HG03460 (cell line): ENCODE results near the gene KLC1.
A peak's percentile ranks its signal among the peaks of the same experiment; 100 is the strongest.

Experiments used
- ATAC-seq: cut with Tn5 transposase; IDR thresholded peaks from one replicate; pipeline ENCODE4 v1.9.1; 2021; ENCODE audit not compliant: unreplicated experiment

KLC1 gene

GRCh38 chr14:103688906-103689902, 60.2 kb downstream of the KLC1 start:
- ATAC-seq, result no peak

GRCh38 chr14:103690332-103690731, 61.3 kb downstream of the KLC1 start:
- no peak for ATAC-seq

- peak; percentile 65 for ATAC-seq
Measured at GRCh38 chr14:103691655-103692054, 62.6 kb downstream of the KLC1 start.

- peak; percentile 33 for ATAC-seq
Measured at GRCh38 chr14:103692159-103692558, 63.1 kb downstream of the KLC1 start.

GRCh38 chr14:103692871-103693270, 63.9 kb downstream of the KLC1 start:
- ATAC-seq, result no peak

- no peak for ATAC-seq
Measured at GRCh38 chr14:103693515-103693914, 64.5 kb downstream of the KLC1 start.

GRCh38 chr14:103694572-103695026, 65.6 kb downstream of the KLC1 start:
- no peak for ATAC-seq

GRCh38 chr14:103695296-103696069, 66.5 kb downstream of the KLC1 start:
- ATAC-seq, result no peak

- ATAC-seq, result no peak
Measured at GRCh38 chr14:103696070-103696402, 67.0 kb downstream of the KLC1 start.

- ATAC-seq, result no peak
Measured at GRCh38 chr14:103696466-103697071, 67.6 kb downstream of the KLC1 start.

- ATAC-seq, result no peak
Measured at GRCh38 chr14:103697206-103697602, 68.2 kb downstream of the KLC1 start.

GRCh38 chr14:103697603-103698379, 68.8 kb downstream of the KLC1 start:
- no peak for ATAC-seq

GRCh38 chr14:103698380-103699260, 69.6 kb downstream of the KLC1 start:
- ATAC-seq, result no peak

GRCh38 chr14:103699261-103699661, 70.2 kb downstream of the KLC1 start:
- ATAC-seq, result no peak

GRCh38 chr14:103699901-103700752, 71.1 kb downstream of the KLC1 start:
- no peak for ATAC-seq

- no peak for ATAC-seq
Measured at GRCh38 chr14:103700753-103701490, 71.9 kb downstream of the KLC1 start.

GRCh38 chr14:103702095-103702494, 73.1 kb downstream of the KLC1 start:
- no peak for ATAC-seq
